Sigmoid colon (tissue), 4 donors: Measurements from ENCODE around the gene CHD9NB.

ENCODE experiments used
- EP300 ChIP-seq, 4 donors: sonication (generic); formaldehyde crosslinking; IDR thresholded peaks; one replicate each; pipeline ENCODE4 v1.6.1; 2017; ENCODE audit warnings: antibody characterized with exemption in 4 of 4
- POLR2A ChIP-seq, 2 donors: fragments of 450-650 bp; IDR thresholded peaks; one replicate each; pipeline ENCODE4 v1.6.1; 2016; ENCODE audit warnings: antibody characterized with exemption in 2 of 2, mild to moderate bottlenecking in 2 of 2, moderate library complexity in 2 of 2
- POLR2AphosphoS5 ChIP-seq, 4 donors: sonication (generic); formaldehyde crosslinking; IDR thresholded peaks; one replicate each; pipeline ENCODE4 v1.6.1; 2017; ENCODE audit warnings: antibody characterized with exemption in 4 of 4
- TF ChIP-seq, protein P1 (sequence below), 4 experiments: fragments of 450-650 bp in 3 of 4; fragments of 200-600 bp in 1 of 4; IDR thresholded peaks; one replicate each; pipeline ENCODE4 v1.5.1; 2016 to 2019; ENCODE audit warnings: antibody characterized with exemption in 4 of 4, mild to moderate bottlenecking in 3 of 4, moderate library complexity in 2 of 4

DNA sequence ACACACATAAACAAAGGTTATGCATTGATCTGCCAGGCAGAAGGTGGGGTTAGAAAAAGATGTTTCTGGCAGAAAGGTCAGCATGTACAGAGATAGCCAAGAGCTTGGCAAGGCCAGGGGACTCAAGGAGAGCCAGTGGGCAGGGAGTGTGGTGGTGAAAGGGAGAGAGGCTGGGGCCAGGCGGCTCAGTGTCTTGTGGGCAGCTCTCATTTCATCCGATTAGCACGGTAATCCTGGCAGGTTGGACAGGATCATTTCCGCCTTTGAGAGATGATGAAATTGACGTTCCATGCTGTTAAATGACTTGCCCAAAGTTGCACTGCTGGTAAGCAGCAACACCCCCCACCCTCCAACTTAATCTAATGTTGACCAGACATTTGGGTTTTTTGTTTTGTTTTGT, 5.7 kb upstream of the CHD9NB start:
- no peak for TF ChIP-seq EP300 (IDR thresholded peaks at IDR 0.05)
- TF ChIP-seq, protein P1, sequence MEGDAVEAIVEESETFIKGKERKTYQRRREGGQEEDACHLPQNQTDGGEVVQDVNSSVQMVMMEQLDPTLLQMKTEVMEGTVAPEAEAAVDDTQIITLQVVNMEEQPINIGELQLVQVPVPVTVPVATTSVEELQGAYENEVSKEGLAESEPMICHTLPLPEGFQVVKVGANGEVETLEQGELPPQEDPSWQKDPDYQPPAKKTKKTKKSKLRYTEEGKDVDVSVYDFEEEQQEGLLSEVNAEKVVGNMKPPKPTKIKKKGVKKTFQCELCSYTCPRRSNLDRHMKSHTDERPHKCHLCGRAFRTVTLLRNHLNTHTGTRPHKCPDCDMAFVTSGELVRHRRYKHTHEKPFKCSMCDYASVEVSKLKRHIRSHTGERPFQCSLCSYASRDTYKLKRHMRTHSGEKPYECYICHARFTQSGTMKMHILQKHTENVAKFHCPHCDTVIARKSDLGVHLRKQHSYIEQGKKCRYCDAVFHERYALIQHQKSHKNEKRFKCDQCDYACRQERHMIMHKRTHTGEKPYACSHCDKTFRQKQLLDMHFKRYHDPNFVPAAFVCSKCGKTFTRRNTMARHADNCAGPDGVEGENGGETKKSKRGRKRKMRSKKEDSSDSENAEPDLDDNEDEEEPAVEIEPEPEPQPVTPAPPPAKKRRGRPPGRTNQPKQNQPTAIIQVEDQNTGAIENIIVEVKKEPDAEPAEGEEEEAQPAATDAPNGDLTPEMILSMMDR (IDR thresholded peaks at IDR 0.05) = no peak
- no peak for TF ChIP-seq POLR2A (IDR thresholded peaks at IDR 0.05)
- TF ChIP-seq POLR2AphosphoS5 (IDR thresholded peaks at IDR 0.05) = no peak
